Cardiac atrium fibroblast (primary cell): Measurements from ENCODE around the gene SLC30A1. TPM values are rescaled to one million over a fixed set of nuclear protein-coding genes. Genes with fewer than 3 reads are reported as not detected.

Experiments
- total RNA-seq: library from RNA; depleted of rRNA; stranded (reverse); fragments of >200 nt; gene quantifications from 2 replicates; pipeline ENCODE4 v1.2.3, GENCODE V29; 2015

SLC30A1 gene
- total RNA-seq: 13.4 and 29.6 TPM in 2 replicates

GRCh38 chr1:211578640-211579439 is at the start of gene SLC30A1:
Gene SLC30A1 (minus strand): TSS chr1:211579161. CDS start chr1:211578612, 549 bp downstream.

Other genes with a start within 250 kb of the SLC30A1 start
- gene RD3, start 87.0 kb downstream of the SLC30A1 start, total RNA-seq: not detected in 2 replicates
- gene NEK2, start 96.5 kb upstream of the SLC30A1 start, total RNA-seq: 3.1 and 4.4 TPM in 2 replicates